Measurements from ENCODE around the gene IGBP1.
"Not testable (repeated sequence)": the region's sequence is repeated elsewhere in the genome, so short reads cannot be mapped to it uniquely, and the experiment has no call there.

DNA sequence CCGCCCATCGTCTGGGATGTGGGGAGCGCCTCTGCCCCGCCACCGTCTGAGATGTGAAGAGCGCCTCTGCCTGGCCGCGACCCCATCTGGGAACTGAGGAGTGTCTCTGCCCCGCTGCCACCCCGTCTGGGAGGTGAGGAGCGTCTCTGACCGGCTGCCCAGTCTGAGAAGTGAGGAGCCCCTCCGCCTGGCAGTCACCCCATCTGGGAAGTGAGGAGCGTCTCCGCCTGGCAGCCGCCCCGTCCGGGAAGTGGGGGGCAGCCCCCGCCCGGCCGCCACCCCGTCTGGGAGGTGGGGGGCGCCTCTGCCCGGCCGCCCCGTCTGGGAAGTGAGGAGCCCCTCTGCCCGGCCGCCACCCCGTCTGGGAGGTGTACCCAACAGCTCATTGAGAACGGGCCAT lies 10.2 kb upstream of the IGBP1 start:
- TF ChIP-seq, protein P1, sequence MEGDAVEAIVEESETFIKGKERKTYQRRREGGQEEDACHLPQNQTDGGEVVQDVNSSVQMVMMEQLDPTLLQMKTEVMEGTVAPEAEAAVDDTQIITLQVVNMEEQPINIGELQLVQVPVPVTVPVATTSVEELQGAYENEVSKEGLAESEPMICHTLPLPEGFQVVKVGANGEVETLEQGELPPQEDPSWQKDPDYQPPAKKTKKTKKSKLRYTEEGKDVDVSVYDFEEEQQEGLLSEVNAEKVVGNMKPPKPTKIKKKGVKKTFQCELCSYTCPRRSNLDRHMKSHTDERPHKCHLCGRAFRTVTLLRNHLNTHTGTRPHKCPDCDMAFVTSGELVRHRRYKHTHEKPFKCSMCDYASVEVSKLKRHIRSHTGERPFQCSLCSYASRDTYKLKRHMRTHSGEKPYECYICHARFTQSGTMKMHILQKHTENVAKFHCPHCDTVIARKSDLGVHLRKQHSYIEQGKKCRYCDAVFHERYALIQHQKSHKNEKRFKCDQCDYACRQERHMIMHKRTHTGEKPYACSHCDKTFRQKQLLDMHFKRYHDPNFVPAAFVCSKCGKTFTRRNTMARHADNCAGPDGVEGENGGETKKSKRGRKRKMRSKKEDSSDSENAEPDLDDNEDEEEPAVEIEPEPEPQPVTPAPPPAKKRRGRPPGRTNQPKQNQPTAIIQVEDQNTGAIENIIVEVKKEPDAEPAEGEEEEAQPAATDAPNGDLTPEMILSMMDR (IDR thresholded peaks at IDR 0.05 in 8 of 11, conservative IDR thresholded peaks at IDR 0.05 in 3 of 11) = not testable (repeated sequence)
- not testable (repeated sequence) for TF ChIP-seq POLR2A, POLR2AphosphoS5 (IDR thresholded peaks at IDR 0.05)

All from spleen (tissue), 7 donors.